HepG2 (cell line): ENCODE data around the gene ZNF445.

Experiments
- CHCHD3 ChIP-seq: sonication (generic); formaldehyde crosslinking; IDR thresholded peaks from 2 replicates; pipeline ENCODE4 v1.8.0; 2022; ENCODE audit warnings: mild to moderate bottlenecking, missing genetic modification reagents, moderate library complexity
- MAFK ChIP-seq, 2 experiments: IDR thresholded peaks in 1 of 2; conservative IDR thresholded peaks in 1 of 2; 2 replicates each; pipeline ENCODE4 v1.6.1; 2011; ENCODE audit warnings: improper control_type of control experiment in 2 of 2, low read length in 2 of 2
- MAZ ChIP-seq, 2 experiments: sonication (generic) in 1 of 2; formaldehyde crosslinking in 1 of 2; IDR thresholded peaks; 2 replicates each; pipeline versions ENCODE4 v1.5.0 to v1.6.1; 2012 to 2020; ENCODE audit warnings: low read depth in 2 of 2, mild to moderate bottlenecking in 2 of 2, borderline replicate concordance in 1 of 2, improper control_type of control experiment in 1 of 2, low read length in 1 of 2, missing genetic modification reagents in 1 of 2, moderate library complexity in 1 of 2
- MXD4 ChIP-seq: IDR thresholded peaks from 2 replicates; pipeline ENCODE4 v1.6.1; 2016; ENCODE audit warnings: mild to moderate bottlenecking, missing biosample characterization, missing genetic modification reagents
- NFE2L1 ChIP-seq: sonication (generic); formaldehyde crosslinking; IDR thresholded peaks from 2 replicates; pipeline ENCODE4 v1.4.0; 2020; ENCODE audit warnings: missing genetic modification reagents, mild to moderate bottlenecking, borderline replicate concordance
- POLR2A ChIP-seq, 2 experiments: IDR thresholded peaks; 2 replicates each; pipeline ENCODE4 v1.6.1; 2011; ENCODE audit warnings: low read depth in 2 of 2, low read length in 2 of 2, mild to moderate bottlenecking in 1 of 2, moderate library complexity in 1 of 2; ENCODE audit not compliant: insufficient read depth in 1 of 2
- RAD21 ChIP-seq: fragments of 450-650 bp; formaldehyde crosslinking; IDR thresholded peaks from 2 replicates; pipeline ENCODE4 v1.5.0; 2020; ENCODE audit warnings: mild to moderate bottlenecking
- TEAD2 ChIP-seq: sonication (generic); formaldehyde crosslinking; IDR thresholded peaks from 2 replicates; pipeline ENCODE4 v1.9.0; 2021; ENCODE audit warnings: missing genetic modification reagents
- ZNF556 ChIP-seq: sonication (generic); formaldehyde crosslinking; IDR thresholded peaks from 2 replicates; pipeline ENCODE4 v1.4.0; 2020; ENCODE audit warnings: mild to moderate bottlenecking, missing genetic modification reagents, borderline replicate concordance
- TF ChIP-seq, protein P1 (sequence below): sonication (generic); formaldehyde crosslinking; IDR thresholded peaks from 2 replicates; pipeline ENCODE4 v1.5.0; 2020; ENCODE audit warnings: mild to moderate bottlenecking, missing genetic modification reagents, moderate library complexity
- TF ChIP-seq, protein P2 (sequence below): sonication (generic); formaldehyde crosslinking; IDR thresholded peaks from 2 replicates; pipeline ENCODE4 v1.4.0; 2020; ENCODE audit warnings: low read depth, missing genetic modification reagents

DNA sequence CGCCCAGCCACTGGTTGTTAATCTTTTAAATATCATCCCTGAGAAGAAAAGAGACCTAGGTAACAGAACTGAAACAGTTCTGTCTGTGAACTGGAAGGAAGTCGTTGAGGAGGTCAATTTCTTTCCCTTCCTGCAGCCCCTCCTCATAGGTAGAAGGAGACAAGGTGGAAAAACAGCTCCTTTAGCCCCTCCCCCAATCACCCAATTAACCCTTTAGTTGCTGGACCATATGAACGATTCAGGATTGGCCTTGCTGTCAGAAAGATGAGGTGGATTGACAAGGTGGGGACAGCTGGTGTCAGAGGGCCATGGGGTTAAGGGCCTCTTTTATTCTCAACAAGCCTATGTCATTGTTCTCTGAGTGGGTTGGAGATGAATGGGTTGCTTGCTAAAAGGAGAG is 36.0 kb upstream of the ZNF445 start:
- TF ChIP-seq MAZ (IDR thresholded peaks at IDR 0.05; ENCODE audit: borderline replicate concordance, low read depth, low read length) (no peak), MAZ (CRISPR knock-in tag; IDR thresholded peaks at IDR 0.05; ENCODE audit: low read depth) (no peak), TEAD2 (CRISPR knock-in tag) (no peak), MAFK (conservative IDR thresholded peaks at IDR 0.05 in 1 of 2, IDR thresholded peaks at IDR 0.05 in 1 of 2; ENCODE audit: low read length in 2 of 2) (no peak), NFE2L1 (CRISPR knock-in tag) (no peak), POLR2A (IDR thresholded peaks at IDR 0.05; ENCODE audit: insufficient read depth in 1 of 2, low read depth in 2 of 2, low read length in 2 of 2) (no peak), MXD4 (CRISPR knock-in tag) (no peak), CHCHD3 (CRISPR knock-in tag) (no peak), RAD21 (no peak), ZNF556 (CRISPR knock-in tag) (no peak)
- TF ChIP-seq, protein P1, sequence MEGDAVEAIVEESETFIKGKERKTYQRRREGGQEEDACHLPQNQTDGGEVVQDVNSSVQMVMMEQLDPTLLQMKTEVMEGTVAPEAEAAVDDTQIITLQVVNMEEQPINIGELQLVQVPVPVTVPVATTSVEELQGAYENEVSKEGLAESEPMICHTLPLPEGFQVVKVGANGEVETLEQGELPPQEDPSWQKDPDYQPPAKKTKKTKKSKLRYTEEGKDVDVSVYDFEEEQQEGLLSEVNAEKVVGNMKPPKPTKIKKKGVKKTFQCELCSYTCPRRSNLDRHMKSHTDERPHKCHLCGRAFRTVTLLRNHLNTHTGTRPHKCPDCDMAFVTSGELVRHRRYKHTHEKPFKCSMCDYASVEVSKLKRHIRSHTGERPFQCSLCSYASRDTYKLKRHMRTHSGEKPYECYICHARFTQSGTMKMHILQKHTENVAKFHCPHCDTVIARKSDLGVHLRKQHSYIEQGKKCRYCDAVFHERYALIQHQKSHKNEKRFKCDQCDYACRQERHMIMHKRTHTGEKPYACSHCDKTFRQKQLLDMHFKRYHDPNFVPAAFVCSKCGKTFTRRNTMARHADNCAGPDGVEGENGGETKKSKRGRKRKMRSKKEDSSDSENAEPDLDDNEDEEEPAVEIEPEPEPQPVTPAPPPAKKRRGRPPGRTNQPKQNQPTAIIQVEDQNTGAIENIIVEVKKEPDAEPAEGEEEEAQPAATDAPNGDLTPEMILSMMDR, result no peak
- TF ChIP-seq, protein P2, sequence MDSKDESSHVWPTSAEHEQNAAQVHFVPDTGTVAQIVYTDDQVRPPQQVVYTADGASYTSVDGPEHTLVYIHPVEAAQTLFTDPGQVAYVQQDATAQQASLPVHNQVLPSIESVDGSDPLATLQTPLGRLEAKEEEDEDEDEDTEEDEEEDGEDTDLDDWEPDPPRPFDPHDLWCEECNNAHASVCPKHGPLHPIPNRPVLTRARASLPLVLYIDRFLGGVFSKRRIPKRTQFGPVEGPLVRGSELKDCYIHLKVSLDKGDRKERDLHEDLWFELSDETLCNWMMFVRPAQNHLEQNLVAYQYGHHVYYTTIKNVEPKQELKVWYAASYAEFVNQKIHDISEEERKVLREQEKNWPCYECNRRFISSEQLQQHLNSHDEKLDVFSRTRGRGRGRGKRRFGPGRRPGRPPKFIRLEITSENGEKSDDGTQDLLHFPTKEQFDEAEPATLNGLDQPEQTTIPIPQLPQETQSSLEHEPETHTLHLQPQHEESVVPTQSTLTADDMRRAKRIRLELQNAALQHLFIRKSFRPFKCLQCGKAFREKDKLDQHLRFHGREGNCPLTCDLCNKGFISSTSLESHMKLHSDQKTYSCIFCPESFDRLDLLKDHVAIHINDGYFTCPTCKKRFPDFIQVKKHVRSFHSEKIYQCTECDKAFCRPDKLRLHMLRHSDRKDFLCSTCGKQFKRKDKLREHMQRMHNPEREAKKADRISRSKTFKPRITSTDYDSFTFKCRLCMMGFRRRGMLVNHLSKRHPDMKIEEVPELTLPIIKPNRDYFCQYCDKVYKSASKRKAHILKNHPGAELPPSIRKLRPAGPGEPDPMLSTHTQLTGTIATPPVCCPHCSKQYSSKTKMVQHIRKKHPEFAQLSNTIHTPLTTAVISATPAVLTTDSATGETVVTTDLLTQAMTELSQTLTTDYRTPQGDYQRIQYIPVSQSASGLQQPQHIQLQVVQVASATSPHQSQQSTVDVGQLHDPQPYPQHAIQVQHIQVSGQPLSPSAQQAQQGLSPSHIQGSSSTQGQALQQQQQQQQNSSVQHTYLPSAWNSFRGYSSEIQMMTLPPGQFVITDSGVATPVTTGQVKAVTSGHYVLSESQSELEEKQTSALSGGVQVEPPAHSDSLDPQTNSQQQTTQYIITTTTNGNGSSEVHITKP (CRISPR knock-in tag), result no peak
